Stimulated activated naive B cell treated with anti-CD40 and anti-IgM and Interleukin-4, amounts not matched to agents 10 μg/mL and 1 μg/mL and 100 μg/mL, for 72 hours (primary cell): Measurements from ENCODE around the gene CACNA1C.

Experiments used
- ATAC-seq, 2 donors: fragments of 150-1000 bp; cut with Tn5 transposase; replicated peaks; 2 replicates each; pipeline ENCODE4 v1.10.0; 2021; ENCODE audit warnings: moderate library complexity in 1 of 2
- DNase-seq: peaks from one replicate; pipeline ENCODE4 v3.0.0; 2021
- H3K27ac Mint-ChIP-seq: one replicate; pipeline ENCODE4 v1.8.0; 2022; ENCODE audit warnings: mild to moderate bottlenecking, mixed read lengths
- H3K27me3 Mint-ChIP-seq, 2 donors: one replicate each; pipeline ENCODE4 v1.8.0; 2022; ENCODE audit warnings: mixed read lengths in 2 of 2
- H3K36me3 Mint-ChIP-seq, 2 donors: one replicate each; pipeline ENCODE4 v1.8.0; 2022; ENCODE audit warnings: mixed read lengths in 2 of 2, mild to moderate bottlenecking in 1 of 2
- H3K4me1 Mint-ChIP-seq, 2 donors: one replicate each; pipeline ENCODE4 v1.8.0; 2022; ENCODE audit warnings: mixed read lengths in 2 of 2, mild to moderate bottlenecking in 1 of 2
- H3K4me3 Mint-ChIP-seq, 2 donors: one replicate each; pipeline ENCODE4 v1.8.0; 2022; ENCODE audit warnings: mild to moderate bottlenecking in 2 of 2, mixed read lengths in 2 of 2, moderate library complexity in 1 of 2
- H3K9me3 Mint-ChIP-seq, 2 donors: one replicate each; pipeline ENCODE4 v1.8.0; 2022; ENCODE audit warnings: mixed read lengths in 2 of 2, mild to moderate bottlenecking in 1 of 2

CACNA1C gene

GRCh38 chr12:2286461-2287131 is 233.8 kb downstream of the CACNA1C start:
- peaks cover 1% of the 10 kb centered on the region in 2 donors for H3K9me3 Mint-ChIP-seq
- no peak overlapping the region for H3K27ac Mint-ChIP-seq
- DNase-seq (no peak), ATAC-seq (no peak)
- H3K27me3 Mint-ChIP-seq: peaks cover 15 to 21% of the 10 kb centered on the region in 2 donors
- H3K4me1 Mint-ChIP-seq: peaks cover 9 to 16% of the 10 kb centered on the region in 2 donors
- H3K4me3 Mint-ChIP-seq: no peak overlapping the region
- H3K36me3 Mint-ChIP-seq: no peaks in the 10 kb centered on the region

- no peak overlapping the region for H3K4me3 Mint-ChIP-seq
- H3K9me3 Mint-ChIP-seq: no peaks in the 10 kb centered on the region
- H3K4me1 Mint-ChIP-seq: peaks cover 9 to 16% of the 10 kb centered on the region in 2 donors
- DNase-seq (no peak), ATAC-seq (no peak)
- peaks cover 15 to 21% of the 10 kb centered on the region in 2 donors for H3K27me3 Mint-ChIP-seq
- no peak overlapping the region for H3K27ac Mint-ChIP-seq
- no peaks in the 10 kb centered on the region for H3K36me3 Mint-ChIP-seq
Observed at GRCh38 chr12:2287151-2287550, 234.4 kb downstream of the CACNA1C start.

- ATAC-seq (no peak), DNase-seq (no peak)
- Mint-ChIP-seq H3K27me3 (peaks cover 15 to 21% of the 10 kb centered on the region in 2 donors), H3K9me3 (no peaks in the 10 kb centered on the region), H3K27ac (no peak overlapping the region), H3K4me1 (peaks cover 9 to 16% of the 10 kb centered on the region in 2 donors), H3K4me3 (no peak overlapping the region), H3K36me3 (no peaks in the 10 kb centered on the region)
Observed at GRCh38 chr12:2287589-2287988, 234.8 kb downstream of the CACNA1C start.

- Mint-ChIP-seq H3K27ac (no peak overlapping the region), H3K4me3 (no peak overlapping the region), H3K36me3 (no peaks in the 10 kb centered on the region), H3K27me3 (peaks cover 15 to 21% of the 10 kb centered on the region in 2 donors), H3K4me1 (peaks cover 9 to 16% of the 10 kb centered on the region in 2 donors), H3K9me3 (no peaks in the 10 kb centered on the region)
- no peak for DNase-seq
- ATAC-seq: no peak
Observed at GRCh38 chr12:2288001-2288400, 235.2 kb downstream of the CACNA1C start.

GRCh38 chr12:2288471-2288870 is 235.7 kb downstream of the CACNA1C start:
- no peaks in the 10 kb centered on the region for H3K36me3 Mint-ChIP-seq
- H3K4me3 Mint-ChIP-seq: no peak overlapping the region
- H3K27me3 Mint-ChIP-seq: peaks cover 15 to 21% of the 10 kb centered on the region in 2 donors
- H3K27ac Mint-ChIP-seq: no peak overlapping the region
- no peak for DNase-seq
- no peak for ATAC-seq
- H3K4me1 Mint-ChIP-seq: peaks cover 9 to 16% of the 10 kb centered on the region in 2 donors
- H3K9me3 Mint-ChIP-seq: no peaks in the 10 kb centered on the region

- H3K27ac Mint-ChIP-seq: no peak overlapping the region
- no peaks in the 10 kb centered on the region for H3K9me3 Mint-ChIP-seq
- no peak overlapping the region for H3K4me3 Mint-ChIP-seq
- no peaks in the 10 kb centered on the region for H3K36me3 Mint-ChIP-seq
- H3K27me3 Mint-ChIP-seq: peaks cover 15 to 19% of the 10 kb centered on the region in 2 donors
- DNase-seq (no peak), ATAC-seq (no peak)
- H3K4me1 Mint-ChIP-seq: peaks cover 7 to 13% of the 10 kb centered on the region in 2 donors
Observed at GRCh38 chr12:2288875-2289274, 236.1 kb downstream of the CACNA1C start.

GRCh38 chr12:2289525-2289924 is 236.7 kb downstream of the CACNA1C start:
- Mint-ChIP-seq H3K4me1 (peaks cover 6 to 7% of the 10 kb centered on the region in 2 donors), H3K27ac (no peak overlapping the region), H3K27me3 (peaks cover 10 to 13% of the 10 kb centered on the region in 2 donors), H3K4me3 (no peak overlapping the region), H3K9me3 (no peaks in the 10 kb centered on the region), H3K36me3 (no peaks in the 10 kb centered on the region)
- no peak for ATAC-seq
- DNase-seq: no peak

- H3K4me1 Mint-ChIP-seq: peaks cover 6% of the 10 kb centered on the region in 2 donors
Observed at GRCh38 chr12:2290091-2290490, 237.3 kb downstream of the CACNA1C start.

GRCh38 chr12:2290516-2291065 is 237.8 kb downstream of the CACNA1C start:
- no peaks in the 10 kb centered on the region for H3K36me3 Mint-ChIP-seq
- H3K27me3 Mint-ChIP-seq: peaks cover under 1 to 5% of the 10 kb centered on the region in 2 donors
- DNase-seq: no peak
- peaks cover 8% of the 10 kb centered on the region in 2 donors for H3K4me1 Mint-ChIP-seq
- no peak for ATAC-seq
- no peak overlapping the region for H3K27ac Mint-ChIP-seq
- no peaks in the 10 kb centered on the region for H3K9me3 Mint-ChIP-seq
- H3K4me3 Mint-ChIP-seq: no peak overlapping the region

More at GRCh38 chr12:2290091-2290490, 237.3 kb downstream of the CACNA1C start:
- Mint-ChIP-seq H3K36me3 (no peaks in the 10 kb centered on the region), H3K27me3 (peaks cover 5 to 7% of the 10 kb centered on the region in 2 donors), H3K4me3 (no peak overlapping the region), H3K9me3 (no peaks in the 10 kb centered on the region), H3K27ac (no peak overlapping the region)
- no peak for ATAC-seq
- DNase-seq: no peak

GRCh38 chr12:2291182-2291832 is 238.5 kb downstream of the CACNA1C start:
- DNase-seq (peak; percentile 9), ATAC-seq (peak; percentile 68 to 76)
- H3K27ac Mint-ChIP-seq: no peak overlapping the region
- H3K9me3 Mint-ChIP-seq: no peaks in the 10 kb centered on the region
- peaks cover 0 to 5% of the 10 kb centered on the region in 2 donors for H3K27me3 Mint-ChIP-seq
- H3K36me3 Mint-ChIP-seq: no peaks in the 10 kb centered on the region
- no peak overlapping the region for H3K4me3 Mint-ChIP-seq
- H3K4me1 Mint-ChIP-seq: peaks cover 8% of the 10 kb centered on the region in 2 donors

- peaks cover 8% of the 10 kb centered on the region in 2 donors for H3K4me1 Mint-ChIP-seq
- no peak for DNase-seq
- no peaks in the 10 kb centered on the region for H3K36me3 Mint-ChIP-seq
- H3K9me3 Mint-ChIP-seq: no peaks in the 10 kb centered on the region
- no peak for ATAC-seq
- H3K27ac Mint-ChIP-seq: peak overlapping the region; percentile 7
- H3K27me3 Mint-ChIP-seq: peaks cover 0 to 5% of the 10 kb centered on the region in 2 donors
- H3K4me3 Mint-ChIP-seq: no peak overlapping the region
Observed at GRCh38 chr12:2291947-2292346, 239.2 kb downstream of the CACNA1C start.

GRCh38 chr12:2292560-2292959 is 239.8 kb downstream of the CACNA1C start:
- H3K36me3 Mint-ChIP-seq: no peaks in the 10 kb centered on the region
- H3K4me1 Mint-ChIP-seq: peaks cover 8 to 11% of the 10 kb centered on the region in 2 donors
- no peak overlapping the region for H3K27ac Mint-ChIP-seq
- ATAC-seq (no peak), DNase-seq (no peak)
- H3K9me3 Mint-ChIP-seq: no peaks in the 10 kb centered on the region
- H3K27me3 Mint-ChIP-seq: peaks cover 0 to 5% of the 10 kb centered on the region in 2 donors
- H3K4me3 Mint-ChIP-seq: no peak overlapping the region

GRCh38 chr12:2294651-2295475 is 242.1 kb downstream of the CACNA1C start:
- no peak overlapping the region for H3K4me3 Mint-ChIP-seq
- no peaks in the 10 kb centered on the region for H3K36me3 Mint-ChIP-seq
- no peaks in the 10 kb centered on the region for H3K9me3 Mint-ChIP-seq
- ATAC-seq: no peak
- peaks cover 15 to 25% of the 10 kb centered on the region in 2 donors for H3K4me1 Mint-ChIP-seq
- H3K27ac Mint-ChIP-seq: no peak overlapping the region
- no peak for DNase-seq
- H3K27me3 Mint-ChIP-seq: peaks cover 0 to 5% of the 10 kb centered on the region in 2 donors

- Mint-ChIP-seq H3K9me3 (no peaks in the 10 kb centered on the region), H3K4me3 (no peak overlapping the region), H3K27ac (no peak overlapping the region), H3K36me3 (no peaks in the 10 kb centered on the region), H3K4me1 (peaks cover 15 to 25% of the 10 kb centered on the region in 2 donors), H3K27me3 (peaks cover 0 to 5% of the 10 kb centered on the region in 2 donors)
- ATAC-seq: no peak
- DNase-seq: no peak
Observed at GRCh38 chr12:2295941-2296461, 243.2 kb downstream of the CACNA1C start.
